ENCODE measurements around the gene PLA2G6. TPM values are rescaled to one million over a fixed set of nuclear protein-coding genes. Genes with fewer than 3 reads are reported as not detected.
"Not testable (repeated sequence)": the region's sequence is repeated elsewhere in the genome, so short reads cannot be mapped to it uniquely, and the experiment has no call there.

The PLA2G6 gene
- total RNA-seq, 2 experiments from 2014 or later = 94.6 to 103 TPM

DNA sequence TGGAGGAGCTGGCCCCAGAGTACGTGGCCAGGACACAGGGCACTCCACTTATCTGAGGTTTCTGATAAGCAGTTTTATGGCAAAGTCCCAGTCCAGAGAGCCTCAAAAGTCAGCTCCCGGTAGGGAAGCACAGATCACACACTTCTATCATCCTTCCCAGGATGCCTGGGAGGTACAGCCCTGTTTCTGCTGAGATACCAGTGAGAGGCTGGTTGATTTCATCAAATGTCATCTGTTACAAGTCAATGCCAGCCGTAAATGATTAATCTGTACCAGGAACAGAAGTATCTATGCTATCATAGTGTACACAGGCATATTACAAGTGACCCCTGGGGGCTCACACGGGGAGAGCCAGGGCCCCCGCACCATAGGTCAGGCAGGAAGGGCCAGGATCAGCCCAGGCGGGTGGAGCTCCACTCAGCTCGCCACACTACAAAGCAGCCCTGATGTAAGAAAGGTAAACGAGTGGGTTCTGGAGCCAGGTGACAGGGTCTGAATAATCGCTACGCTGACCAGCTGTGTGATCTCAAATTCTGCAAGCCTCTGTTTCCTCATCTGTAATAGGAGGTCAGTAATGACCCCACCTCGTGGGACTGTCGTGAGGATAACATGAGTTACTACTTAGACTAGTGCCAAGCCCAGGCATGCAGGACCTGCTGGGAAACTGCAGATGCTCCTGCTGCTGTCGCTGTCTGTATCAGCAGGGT is 17.6 kb downstream of the PLA2G6 start:
- no peak for ATAC-seq (ENCODE audit: low read depth)
- no peak for DNase-seq
- Mint-ChIP-seq H3K4me1 (peaks cover 16% of the 10 kb centered on the region), H3K27me3 (no peaks in the 10 kb centered on the region), H3K9me3 (no peaks in the 10 kb centered on the region), H3K27ac (no peak overlapping the region), H3K4me3 (no peak overlapping the region), H3K36me3 (peaks cover 6% of the 10 kb centered on the region)
- POLR2A ChIA-PET = no interaction called here

DNA sequence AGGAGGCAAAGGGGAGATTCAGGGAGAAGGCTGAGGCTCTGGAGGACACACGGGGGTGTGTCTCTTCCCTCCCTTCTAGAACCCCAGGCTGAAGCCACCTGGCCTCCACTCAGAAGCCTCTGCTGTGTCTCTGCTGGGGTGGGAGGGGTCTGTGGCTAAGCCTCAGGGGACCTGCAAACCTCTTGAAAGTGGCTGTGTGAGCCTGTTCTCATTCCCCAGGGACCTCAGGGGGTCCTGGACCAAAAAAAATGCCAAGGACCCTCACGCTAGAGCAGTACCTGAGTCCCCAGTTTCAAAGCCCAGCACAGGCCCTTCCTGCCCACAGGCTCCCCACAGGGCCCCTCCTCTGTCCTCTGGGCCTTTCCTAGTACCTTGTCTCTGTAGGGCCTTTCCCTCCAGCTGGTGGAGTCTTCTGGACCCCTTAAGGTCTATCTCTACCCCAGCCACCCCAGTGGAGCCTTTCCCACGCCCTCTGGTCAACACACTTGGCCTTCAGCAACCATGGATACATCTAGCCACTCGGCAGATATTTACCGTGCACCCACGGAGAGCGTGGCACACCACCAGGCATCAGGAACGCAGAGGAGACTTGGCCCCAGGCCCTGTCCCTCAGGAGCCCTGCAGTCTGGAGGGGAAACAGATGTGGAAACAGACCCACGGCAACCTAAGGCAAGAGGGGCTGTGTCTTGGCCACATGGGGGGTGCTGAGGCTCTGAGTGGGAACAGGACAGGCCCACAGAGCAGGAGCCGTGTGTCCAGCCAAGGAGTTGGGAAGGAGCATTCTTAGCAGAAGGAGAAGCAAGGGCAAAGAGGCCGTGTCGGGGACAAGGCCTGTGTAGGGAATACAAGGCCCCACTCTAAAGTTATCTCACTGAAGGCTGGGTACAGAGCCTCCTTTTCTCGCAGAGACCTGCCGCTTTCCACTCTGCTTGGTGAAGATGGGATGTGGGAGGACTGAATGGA is 18.5 kb downstream of the PLA2G6 start:
- Mint-ChIP-seq H3K9me3 (no peaks in the 10 kb centered on the region), H3K4me3 (no peak overlapping the region), H3K4me1 (peaks cover 16% of the 10 kb centered on the region), H3K27ac (no peak overlapping the region), H3K36me3 (peaks cover 6% of the 10 kb centered on the region), H3K27me3 (no peaks in the 10 kb centered on the region)
- no peak for DNase-seq
- no peak for ATAC-seq (ENCODE audit: low read depth)
- POLR2A ChIA-PET = interaction anchor here (1.0 kb wide), 1 partner anchor 13 kb away, joined by 3 read pairs; no protein-coding TSS in a partner anchor

DNA sequence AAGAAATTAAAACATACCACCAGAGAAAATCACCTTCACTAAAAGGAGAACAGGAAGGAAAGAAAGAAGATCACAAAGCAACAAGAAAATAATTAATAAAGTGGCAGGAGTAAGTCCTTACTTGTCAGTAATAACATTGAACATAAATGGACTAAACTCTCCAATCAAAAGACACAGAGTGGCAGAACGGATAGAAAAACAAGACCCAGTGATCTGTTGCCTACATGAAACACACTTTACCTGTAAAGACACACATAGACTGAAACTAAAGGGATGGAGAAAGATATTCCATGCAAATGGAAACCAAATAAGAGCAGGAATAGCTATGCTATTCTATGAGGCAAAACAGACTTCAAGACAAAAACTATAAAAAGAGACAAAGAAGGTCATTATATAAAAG is 25.9 kb downstream of the PLA2G6 start:
- Mint-ChIP-seq H3K9me3 (no peaks in the 10 kb centered on the region), H3K4me3 (no peak overlapping the region), H3K36me3 (peaks cover 7% of the 10 kb centered on the region), H3K4me1 (peaks cover 1% of the 10 kb centered on the region), H3K27me3 (no peaks in the 10 kb centered on the region), H3K27ac (no peak overlapping the region)
- DNase-seq = no peak
- ATAC-seq (ENCODE audit: low read depth) = no peak
- POLR2A ChIA-PET = no interaction called here

DNA sequence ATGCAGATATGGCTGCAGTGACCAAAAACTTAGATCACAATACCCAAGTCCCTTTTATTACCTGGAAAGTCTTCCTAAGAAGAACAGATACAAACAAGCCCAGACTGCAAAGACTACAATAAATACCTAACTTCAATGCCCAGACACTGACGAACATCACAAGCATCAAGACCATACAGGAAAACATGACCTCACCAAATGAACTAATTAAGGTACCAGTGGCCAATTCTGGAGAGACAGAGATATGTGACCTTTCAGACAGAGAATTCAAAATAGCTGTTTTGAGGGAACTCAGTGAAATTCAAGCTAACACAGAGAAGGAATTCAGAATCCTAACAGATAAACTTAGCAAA is 27.1 kb downstream of the PLA2G6 start:
- H3K27me3 Mint-ChIP-seq; H3K9me3 Mint-ChIP-seq; POLR2A ChIA-PET; H3K4me1 Mint-ChIP-seq; H3K36me3 Mint-ChIP-seq; DNase-seq; ATAC-seq (ENCODE audit: low read depth); H3K4me3 Mint-ChIP-seq: not testable (repeated sequence)
- H3K27ac Mint-ChIP-seq = peak overlapping the region; percentile 7

DNA sequence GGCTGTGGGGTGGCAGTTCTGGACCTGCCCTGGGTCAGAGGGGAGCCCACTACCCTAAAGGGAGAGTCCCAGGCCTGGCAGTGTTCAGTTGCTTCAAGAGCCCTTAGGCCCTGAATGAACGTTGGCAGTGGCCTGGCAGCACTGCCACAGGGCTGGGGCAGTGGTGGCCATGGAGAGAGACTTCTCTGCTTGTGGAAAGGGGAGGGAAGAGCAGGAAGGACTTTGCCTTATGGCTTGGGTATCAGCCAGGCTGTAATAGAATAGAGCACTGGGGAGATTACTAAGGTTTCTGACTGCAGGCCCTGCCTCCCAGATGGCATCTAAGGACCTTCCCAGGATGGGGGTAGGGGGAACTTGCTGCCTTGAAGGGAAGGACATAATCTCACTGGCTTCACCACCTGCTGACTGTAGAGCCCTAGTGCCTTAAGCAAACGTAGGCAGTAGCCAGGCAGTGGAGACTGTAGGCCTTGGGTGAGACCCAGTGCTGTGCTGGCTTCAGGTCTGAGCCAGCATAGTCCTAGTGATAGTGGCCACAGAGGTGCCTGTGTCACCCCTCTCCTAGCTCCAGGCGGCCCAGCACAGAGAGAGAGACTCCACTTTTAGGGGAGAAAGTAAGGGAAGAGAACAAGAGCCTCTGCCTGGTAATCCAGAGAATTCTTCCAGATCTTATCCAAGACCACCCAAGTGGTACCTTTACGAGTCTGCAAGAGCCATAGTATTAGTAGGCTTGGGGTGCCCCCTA is 27.6 kb downstream of the PLA2G6 start:
- Mint-ChIP-seq H3K36me3 (peaks cover 4% of the 10 kb centered on the region), H3K4me3 (no peak overlapping the region), H3K4me1 (peaks cover 1% of the 10 kb centered on the region), H3K27ac (no peak overlapping the region), H3K27me3 (no peaks in the 10 kb centered on the region), H3K9me3 (no peaks in the 10 kb centered on the region)
- DNase-seq (no peak), ATAC-seq (ENCODE audit: low read depth) (no peak)
- POLR2A ChIA-PET = no interaction called here

DNA sequence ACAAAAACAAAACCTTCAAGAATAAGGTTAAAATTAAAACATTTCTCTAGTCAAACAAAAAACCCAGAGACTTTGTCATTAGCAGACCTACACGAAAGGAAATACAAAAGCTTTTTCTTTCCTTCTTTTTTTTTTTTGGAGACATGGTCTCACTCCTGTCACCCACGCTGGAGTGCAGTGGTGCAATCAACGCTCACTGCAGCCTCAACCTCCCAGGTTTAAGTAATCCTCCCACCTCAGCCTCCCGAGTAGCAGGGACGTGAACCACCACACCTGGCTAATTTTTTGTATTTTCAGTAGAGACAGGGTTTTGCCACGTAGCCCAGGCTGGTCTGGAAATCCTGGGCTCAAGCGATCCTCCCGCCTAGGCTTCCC is 30.5 kb downstream of the PLA2G6 start:
- Mint-ChIP-seq H3K27me3 (no peaks in the 10 kb centered on the region), H3K9me3 (no peaks in the 10 kb centered on the region), H3K4me1 (peaks cover 11% of the 10 kb centered on the region), H3K4me3 (no peak overlapping the region), H3K27ac (no peak overlapping the region), H3K36me3 (peaks cover 8% of the 10 kb centered on the region)
- POLR2A ChIA-PET = no interaction called here
- no peak for DNase-seq
- ATAC-seq (ENCODE audit: low read depth) = no peak

DNA sequence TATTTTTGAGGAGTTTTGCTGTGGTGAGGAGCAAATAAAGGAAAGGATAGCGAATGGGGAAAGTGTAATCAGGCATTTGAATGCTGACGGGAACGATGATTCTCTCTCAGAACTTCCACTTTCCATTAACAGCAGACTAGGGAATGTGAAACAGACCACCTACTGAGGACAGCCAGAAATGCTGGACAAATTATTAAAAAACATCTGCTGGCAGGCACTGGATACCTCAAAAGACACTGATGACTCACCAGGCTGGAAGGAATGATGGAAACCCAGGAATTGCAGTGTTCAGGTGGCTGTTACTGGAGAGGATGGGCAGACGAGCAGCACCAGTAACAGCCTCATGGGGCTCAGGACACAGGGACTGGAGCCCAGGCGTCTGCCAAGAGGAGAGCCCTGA is 33.4 kb downstream of the PLA2G6 start:
- Mint-ChIP-seq H3K4me3 (no peak overlapping the region), H3K4me1 (peaks cover 17% of the 10 kb centered on the region), H3K9me3 (no peaks in the 10 kb centered on the region), H3K36me3 (peaks cover 8% of the 10 kb centered on the region), H3K27me3 (no peaks in the 10 kb centered on the region), H3K27ac (no peak overlapping the region)
- DNase-seq = no peak
- no peak for ATAC-seq (ENCODE audit: low read depth)
- POLR2A ChIA-PET = no interaction called here

DNA sequence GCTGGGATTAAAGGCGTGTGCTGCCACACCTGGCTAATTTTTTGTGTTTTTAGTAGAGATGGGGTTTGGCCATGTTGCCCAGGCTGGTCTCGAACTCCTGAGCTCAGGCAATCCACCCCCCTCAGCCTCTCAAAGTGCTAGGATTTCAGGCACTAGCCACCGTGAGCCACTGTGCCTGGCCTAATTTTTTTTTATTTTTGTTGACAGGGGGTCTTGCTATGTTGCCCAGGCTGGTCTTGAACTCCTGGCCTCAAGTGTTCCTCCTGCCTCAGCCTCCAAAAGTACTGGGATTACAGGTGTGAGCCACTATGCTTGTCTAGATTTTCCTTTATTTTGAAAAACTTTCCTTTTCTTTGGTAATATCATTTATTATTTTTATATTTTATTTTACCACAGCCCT is 35.5 kb downstream of the PLA2G6 start:
- H3K27ac Mint-ChIP-seq; H3K27me3 Mint-ChIP-seq; DNase-seq; H3K9me3 Mint-ChIP-seq; POLR2A ChIA-PET; ATAC-seq (ENCODE audit: low read depth); H3K36me3 Mint-ChIP-seq; H3K4me3 Mint-ChIP-seq: not testable (repeated sequence)
- H3K4me1 Mint-ChIP-seq = peaks cover 23% of the 10 kb centered on the region

DNA sequence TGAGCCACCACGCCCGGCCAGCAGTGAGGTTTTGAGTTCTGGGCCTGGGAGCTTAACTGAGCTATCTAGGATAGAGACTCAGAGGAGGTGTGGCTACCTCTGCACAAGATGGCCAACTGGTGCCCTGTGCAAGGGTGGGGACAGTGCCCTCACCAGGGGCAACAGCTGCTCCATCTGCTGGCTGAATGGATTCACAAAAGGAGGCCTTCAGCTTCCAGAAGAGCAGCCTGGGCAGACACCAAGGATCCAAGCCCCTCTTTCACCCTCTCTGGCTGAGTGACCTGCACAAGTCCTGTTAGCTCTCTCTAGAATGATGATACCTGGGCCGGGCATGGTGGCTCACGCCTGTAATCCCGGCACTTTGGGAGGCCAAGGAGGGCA is 37.6 kb downstream of the PLA2G6 start:
- H3K36me3 Mint-ChIP-seq = peaks cover 12% of the 10 kb centered on the region
- no peaks in the 10 kb centered on the region for H3K9me3 Mint-ChIP-seq
- H3K27me3 Mint-ChIP-seq = no peaks in the 10 kb centered on the region
- DNase-seq = no peak
- no peak for ATAC-seq (ENCODE audit: low read depth)
- H3K4me1 Mint-ChIP-seq = peaks cover 23% of the 10 kb centered on the region
- POLR2A ChIA-PET = interaction anchor here (1.0 to 1.8 kb wide), 5 partner anchors 23 to 58 kb away, joined by 3 to 8 read pairs (median 3); partner anchors contain the start of genes MAFF and PLA2G6
- no peak overlapping the region for H3K4me3 Mint-ChIP-seq
- peak overlapping the region; percentile 76 for H3K27ac Mint-ChIP-seq

DNA sequence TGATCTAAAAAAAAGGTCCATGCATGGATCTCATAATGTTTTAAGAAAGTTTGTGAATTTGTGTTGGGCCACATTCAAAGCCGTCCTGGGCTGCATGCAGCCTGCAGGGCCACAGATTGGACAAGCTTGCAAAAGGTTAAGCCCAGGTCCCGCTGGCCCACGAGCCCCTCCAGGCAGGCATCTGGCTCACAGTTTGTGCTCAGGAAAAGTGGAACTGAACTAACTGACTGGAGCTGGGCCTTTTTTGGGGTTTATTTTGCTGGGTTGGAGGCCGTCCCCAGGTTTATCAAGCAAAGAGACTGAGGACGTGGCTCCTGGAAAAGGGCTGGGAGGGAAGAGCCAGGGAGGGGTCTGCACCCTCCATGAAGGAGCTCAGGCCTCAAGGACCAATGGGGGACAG is 39.0 kb downstream of the PLA2G6 start:
- DNase-seq (no peak), ATAC-seq (ENCODE audit: low read depth) (no peak)
- peaks cover 17% of the 10 kb centered on the region for H3K4me1 Mint-ChIP-seq
- H3K9me3 Mint-ChIP-seq = no peaks in the 10 kb centered on the region
- H3K4me3 Mint-ChIP-seq = no peak overlapping the region
- H3K36me3 Mint-ChIP-seq = peaks cover 9% of the 10 kb centered on the region
- H3K27ac Mint-ChIP-seq = peak overlapping the region; percentile 60
- no peaks in the 10 kb centered on the region for H3K27me3 Mint-ChIP-seq
- POLR2A ChIA-PET = interaction anchor here (1.4 to 1.8 kb wide), 2 partner anchors 39 to 59 kb away, joined by 6 to 8 read pairs; partner anchors contain the start of genes MAFF and PLA2G6

DNA sequence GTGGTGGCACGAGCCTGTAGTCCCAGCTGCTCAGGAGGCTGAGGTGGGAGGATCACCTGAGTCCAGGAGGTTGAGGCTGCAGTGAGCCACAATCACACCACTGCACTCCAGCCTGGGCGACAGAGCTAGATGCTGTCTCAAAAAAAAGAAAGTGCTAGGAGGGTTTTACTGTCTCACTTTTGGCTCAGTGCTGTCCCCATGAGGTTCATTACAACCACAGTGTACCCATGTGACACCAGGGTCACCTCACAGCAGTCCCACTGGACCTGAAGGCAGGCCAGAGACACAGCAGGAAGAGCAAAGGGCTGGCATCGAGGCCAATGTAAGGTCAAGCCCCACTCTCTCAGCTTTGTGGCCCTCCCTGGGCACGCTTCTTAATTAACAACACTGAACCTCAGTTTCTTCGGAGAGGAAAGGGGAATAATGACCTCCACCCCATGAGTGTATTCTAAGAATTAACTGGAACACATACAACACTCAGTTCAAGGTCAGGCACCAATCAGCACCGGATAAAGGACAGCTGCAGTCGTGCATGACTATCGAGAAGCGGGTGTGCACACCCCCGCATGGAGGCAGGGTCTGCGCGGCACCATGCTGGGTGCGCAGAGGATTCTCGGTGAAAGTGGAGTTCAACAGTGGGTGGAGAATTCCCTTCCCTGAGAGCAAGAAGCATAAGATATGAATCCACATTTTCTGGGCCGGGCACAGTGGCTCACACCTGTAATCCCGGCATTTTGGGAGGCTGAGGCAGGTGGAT is 40.2 kb downstream of the PLA2G6 start:
- Mint-ChIP-seq H3K27ac (no peak overlapping the region), H3K36me3 (peaks cover 9% of the 10 kb centered on the region), H3K4me3 (no peak overlapping the region), H3K9me3 (no peaks in the 10 kb centered on the region), H3K27me3 (no peaks in the 10 kb centered on the region), H3K4me1 (peaks cover 13% of the 10 kb centered on the region)
- ATAC-seq (ENCODE audit: low read depth) = no peak
- no peak for DNase-seq
- POLR2A ChIA-PET = no interaction called here

DNA sequence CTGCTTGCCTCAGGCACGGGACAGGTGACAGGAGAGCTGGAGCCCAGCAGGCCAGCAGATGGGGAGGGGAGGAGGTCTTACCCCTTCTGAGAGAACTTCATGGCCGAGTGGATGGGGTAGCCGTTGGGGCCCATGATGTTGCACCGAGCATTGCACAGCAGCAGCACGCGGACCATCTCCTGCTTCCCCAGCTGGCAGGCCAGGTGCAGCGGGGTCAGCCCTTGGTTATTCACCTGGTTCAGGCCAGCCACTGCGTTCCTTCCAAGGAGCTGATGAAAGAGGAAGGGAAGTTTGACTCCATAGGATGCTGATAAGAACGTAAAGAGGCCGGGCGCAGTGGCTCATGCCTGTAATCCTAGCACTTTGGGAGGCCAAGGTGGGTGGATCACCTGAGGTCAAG is 41.7 kb downstream of the PLA2G6 start:
- ATAC-seq (ENCODE audit: low read depth) = no peak
- no peak overlapping the region for H3K4me3 Mint-ChIP-seq
- H3K4me1 Mint-ChIP-seq = peaks cover 16% of the 10 kb centered on the region
- POLR2A ChIA-PET = no interaction called here
- H3K9me3 Mint-ChIP-seq = no peaks in the 10 kb centered on the region
- DNase-seq = no peak
- H3K27ac Mint-ChIP-seq = peak overlapping the region; percentile 51
- H3K36me3 Mint-ChIP-seq = peaks cover 17% of the 10 kb centered on the region
- no peaks in the 10 kb centered on the region for H3K27me3 Mint-ChIP-seq

DNA sequence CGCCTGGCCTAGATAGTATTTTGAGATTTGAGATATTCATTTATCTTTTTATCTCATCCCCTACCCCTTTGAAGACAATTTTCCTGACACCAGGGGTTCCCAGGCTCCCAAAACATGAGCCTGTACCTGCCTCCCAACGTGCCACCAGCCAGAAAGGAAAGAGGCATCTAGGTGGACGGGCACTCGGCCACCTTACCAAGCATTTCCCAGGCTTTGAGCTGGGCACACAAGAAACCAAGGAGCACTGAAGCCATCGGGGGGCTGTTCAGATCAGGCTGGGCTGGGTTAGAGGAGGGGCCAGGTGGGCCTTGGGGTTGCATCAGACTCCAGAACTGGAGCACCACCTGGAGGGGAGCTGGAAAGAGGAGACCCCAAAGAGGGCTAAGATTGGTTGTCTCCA is 42.7 kb downstream of the PLA2G6 start:
- DNase-seq (no peak), ATAC-seq (ENCODE audit: low read depth) (no peak)
- peaks cover 13% of the 10 kb centered on the region for H3K4me1 Mint-ChIP-seq
- POLR2A ChIA-PET = no interaction called here
- no peak overlapping the region for H3K4me3 Mint-ChIP-seq
- H3K36me3 Mint-ChIP-seq = peaks cover 16% of the 10 kb centered on the region
- H3K9me3 Mint-ChIP-seq = no peaks in the 10 kb centered on the region
- H3K27ac Mint-ChIP-seq = no peak overlapping the region
- H3K27me3 Mint-ChIP-seq = no peaks in the 10 kb centered on the region

All from activated naive CD8-positive, alpha-beta T cell treated with anti-CD3 and anti-CD28 coated beads, Interleukin-2, amount 10 ng/mL, durations not matched to agents 7 days and 5 days (primary cell).